Measurements from ENCODE around the gene ADAT3.

The ADAT3 gene

DNA sequence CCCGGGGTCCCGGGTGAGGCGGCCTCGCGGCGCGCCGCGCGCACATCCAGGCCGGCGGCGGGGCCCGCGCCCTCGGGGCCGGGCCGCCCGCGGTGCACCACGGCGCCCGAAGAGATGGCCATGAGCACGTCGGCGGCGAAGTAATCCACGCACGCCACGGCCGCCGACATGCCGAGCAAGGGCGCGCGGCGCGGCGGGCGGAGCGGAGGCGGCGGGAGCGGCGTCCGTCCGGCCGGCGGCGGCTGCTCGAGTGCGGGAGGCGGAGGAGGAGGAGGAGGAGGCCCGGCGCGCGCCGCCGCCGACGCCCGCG is 41.9 kb upstream of the ADAT3 start, which contains the start of gene KLF16:
TSS of gene KLF16 (minus strand) at position 252 of the 310 bp plus-strand sequence. CDS start at position 170, 82 bp downstream.
- H3K27ac ChIP-seq (ENCODE audit: low read depth, low read length) = peak within 1 kb of the TSS; percentile 75
- H3K36me3 ChIP-seq (ENCODE audit: control insufficient read depth, low read length) = peaks cover 8% of the 10 kb centered on the region; the same call in 1 of the 2 replicates
- peaks cover 49% of the 10 kb centered on the region for H3K4me1 ChIP-seq (ENCODE audit: control insufficient read depth, low read length)
- H3F3A ChIP-seq (ENCODE audit: control insufficient read depth, insufficient read depth) = 0 out of 2 replicates have a peak, but pooled peaks cover 3% of the 10 kb centered on the region
- no peaks in the 10 kb centered on the region for H3K9me2 ChIP-seq (replicated peaks; ENCODE audit: control insufficient read depth, low read length)
- no peaks in the 10 kb centered on the region for H3K27me3 ChIP-seq (ENCODE audit: control insufficient read depth, low read length)
- H4K20me1 ChIP-seq (ENCODE audit: control insufficient read depth, insufficient read depth, low read depth, low read length) = 0 out of 2 replicates have a peak, but pooled peaks cover 3% of the 10 kb centered on the region
- peak within 1 kb of the TSS; percentile 80 for H3K4me3 ChIP-seq (ENCODE audit: low read length)
- H3K79me2 ChIP-seq (ENCODE audit: control insufficient read depth, low read length) = peaks cover 56% of the 10 kb centered on the region
- TF ChIP-seq EZH2phosphoT487 (IDR thresholded peaks at IDR 0.05; ENCODE audit: borderline replicate concordance, low read length) (no peak), CTCF (IDR thresholded peaks at IDR 0.05; ENCODE audit: low read depth, low read length, poor library complexity, severe bottlenecking) (no peak)
- H3K9me3 ChIP-seq (ENCODE audit: control insufficient read depth, insufficient read depth, low read length) = no peaks in the 10 kb centered on the region
- H3K4me2 ChIP-seq (ENCODE audit: low read length) = peak within 1 kb of the TSS; percentile 83

- H3K79me2 ChIP-seq (ENCODE audit: control insufficient read depth, low read length) = peaks cover 54% of the 10 kb centered on the region
These were observed 41.3 kb upstream of the ADAT3 start for GRCh38 chr19:1863638-1864479.

DNA sequence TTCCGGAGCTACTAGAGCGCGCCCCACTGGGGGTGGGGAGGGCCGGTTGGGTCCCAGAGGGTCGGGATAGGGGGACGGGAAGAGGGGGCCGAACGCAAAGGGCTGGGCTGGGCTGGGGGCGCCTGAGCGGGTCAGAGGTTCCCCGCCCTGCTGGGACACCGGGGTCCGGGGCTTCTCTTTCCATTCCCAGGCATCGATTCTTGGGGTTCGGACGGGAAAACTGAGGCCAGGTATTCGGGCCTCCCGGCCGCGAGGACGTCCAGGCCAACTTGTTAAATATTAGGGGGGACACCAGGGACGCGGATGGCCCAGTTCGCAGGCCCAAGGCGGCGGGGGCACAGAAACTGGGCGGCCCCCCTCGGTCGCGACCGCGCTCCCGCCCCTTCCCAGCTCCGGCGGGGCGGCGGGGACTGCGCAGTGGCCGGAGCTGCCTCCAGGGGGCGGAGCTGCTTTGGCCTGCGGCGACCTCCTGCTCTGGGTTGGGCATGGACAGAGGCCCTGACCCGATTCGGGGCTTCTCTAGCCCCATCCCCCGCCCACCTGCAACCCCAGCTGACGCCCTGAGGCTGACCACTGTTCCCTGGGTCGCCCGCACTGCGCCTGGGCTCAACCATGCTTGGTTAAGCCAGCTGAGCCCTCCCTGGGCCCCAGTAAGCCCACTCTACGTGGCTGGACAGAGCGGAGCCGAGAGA is 40.6 kb upstream of the ADAT3 start:
- no peaks in the 10 kb centered on the region for H3K9me2 ChIP-seq (replicated peaks; ENCODE audit: control insufficient read depth, low read length)
- H3K27ac ChIP-seq (ENCODE audit: low read depth, low read length) = peak overlapping the region; percentile 75
- peak overlapping the region; percentile 72 for H3K4me3 ChIP-seq (ENCODE audit: low read length)
- peaks cover 8% of the 10 kb centered on the region; the same call in 1 of the 2 replicates for H3K36me3 ChIP-seq (ENCODE audit: control insufficient read depth, low read length)
- H3K4me1 ChIP-seq (ENCODE audit: control insufficient read depth, low read length) = peaks cover 36% of the 10 kb centered on the region
- H4K20me1 ChIP-seq (ENCODE audit: control insufficient read depth, insufficient read depth, low read depth, low read length) = 0 out of 2 replicates have a peak, but pooled peaks cover 3% of the 10 kb centered on the region
- no peaks in the 10 kb centered on the region for H3K9me3 ChIP-seq (ENCODE audit: control insufficient read depth, insufficient read depth, low read length)
- TF ChIP-seq CTCF (IDR thresholded peaks at IDR 0.05; ENCODE audit: low read depth, low read length, poor library complexity, severe bottlenecking) (peak; percentile 76), EZH2phosphoT487 (IDR thresholded peaks at IDR 0.05; ENCODE audit: borderline replicate concordance, low read length) (no peak)
- no peaks in the 10 kb centered on the region for H3K27me3 ChIP-seq (ENCODE audit: control insufficient read depth, low read length)
- H3F3A ChIP-seq (ENCODE audit: control insufficient read depth, insufficient read depth) = no peaks in the 10 kb centered on the region
- peak overlapping the region; percentile 62 for H3K4me2 ChIP-seq (ENCODE audit: low read length)
- H3K79me2 ChIP-seq (ENCODE audit: control insufficient read depth, low read length) = peaks cover 47% of the 10 kb centered on the region

More at GRCh38 chr19:1863638-1864479, 41.3 kb upstream of the ADAT3 start:
- Histone ChIP-seq H3K9me2 (replicated peaks; ENCODE audit: control insufficient read depth, low read length) (no peaks in the 10 kb centered on the region), H3K4me1 (ENCODE audit: control insufficient read depth, low read length) (peaks cover 44% of the 10 kb centered on the region), H3K4me3 (ENCODE audit: low read length) (peak overlapping the region; percentile 72), H3K27ac (ENCODE audit: low read depth, low read length) (peak overlapping the region; percentile 75), H3K9me3 (ENCODE audit: control insufficient read depth, insufficient read depth, low read length) (no peaks in the 10 kb centered on the region), H3F3A (ENCODE audit: control insufficient read depth, insufficient read depth) (no peaks in the 10 kb centered on the region), H3K27me3 (ENCODE audit: control insufficient read depth, low read length) (no peaks in the 10 kb centered on the region), H4K20me1 (ENCODE audit: control insufficient read depth, insufficient read depth, low read depth, low read length) (0 out of 2 replicates have a peak, but pooled peaks cover 3% of the 10 kb centered on the region), H3K36me3 (ENCODE audit: control insufficient read depth, low read length) (peaks cover 8% of the 10 kb centered on the region; the same call in 1 of the 2 replicates), H3K4me2 (ENCODE audit: low read length) (peak overlapping the region; percentile 62)
- TF ChIP-seq CTCF (IDR thresholded peaks at IDR 0.05; ENCODE audit: low read depth, low read length, poor library complexity, severe bottlenecking) = no peak
- TF ChIP-seq EZH2phosphoT487 (IDR thresholded peaks at IDR 0.05; ENCODE audit: borderline replicate concordance, low read length) = no peak
